NCI-H526 treated with DMSO at 0.1 percent for 48 hours (cell line): ENCODE data around the gene LRIG1.

Source experiments
- DNase-seq: peaks from one replicate; lab custom pipeline; 2025; lab: John Stamatoyannopoulos, UW

The LRIG1 gene

DNA sequence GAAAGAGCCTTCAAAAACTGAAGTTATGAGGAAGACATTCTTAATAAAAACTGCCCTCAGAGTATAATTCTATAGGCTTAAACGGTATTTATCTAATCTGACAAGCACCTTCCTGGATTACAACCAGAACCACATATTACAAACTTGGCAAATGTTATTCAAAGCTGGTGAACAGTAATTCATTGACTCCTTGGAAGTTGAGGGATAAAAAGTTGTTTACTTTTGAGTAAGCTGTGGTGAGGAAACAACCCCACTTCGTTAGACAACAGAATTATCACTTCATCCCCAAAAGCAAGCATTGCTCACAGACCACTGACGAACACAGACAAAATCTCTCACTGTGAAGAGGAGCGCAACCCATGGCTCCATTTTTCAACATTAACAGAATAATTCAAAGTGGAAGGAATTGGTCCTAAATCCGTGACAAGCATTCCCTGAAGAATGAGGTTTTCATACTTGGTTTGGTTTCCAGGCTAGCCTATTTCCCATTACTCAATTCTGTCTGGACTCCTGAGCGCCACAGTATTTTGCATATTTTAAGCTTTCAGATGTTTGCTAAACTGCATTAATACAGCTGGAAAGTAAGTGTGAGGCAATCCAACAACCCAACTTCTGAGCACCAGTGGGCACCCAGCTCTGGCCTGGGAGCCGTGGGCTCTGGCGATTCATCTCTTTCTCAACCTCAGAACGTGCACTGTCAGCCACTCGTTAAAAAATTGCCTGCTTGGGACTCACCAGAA lies 32.7 kb downstream of the LRIG1 start:
- DNase-seq = peak; percentile 18

DNA sequence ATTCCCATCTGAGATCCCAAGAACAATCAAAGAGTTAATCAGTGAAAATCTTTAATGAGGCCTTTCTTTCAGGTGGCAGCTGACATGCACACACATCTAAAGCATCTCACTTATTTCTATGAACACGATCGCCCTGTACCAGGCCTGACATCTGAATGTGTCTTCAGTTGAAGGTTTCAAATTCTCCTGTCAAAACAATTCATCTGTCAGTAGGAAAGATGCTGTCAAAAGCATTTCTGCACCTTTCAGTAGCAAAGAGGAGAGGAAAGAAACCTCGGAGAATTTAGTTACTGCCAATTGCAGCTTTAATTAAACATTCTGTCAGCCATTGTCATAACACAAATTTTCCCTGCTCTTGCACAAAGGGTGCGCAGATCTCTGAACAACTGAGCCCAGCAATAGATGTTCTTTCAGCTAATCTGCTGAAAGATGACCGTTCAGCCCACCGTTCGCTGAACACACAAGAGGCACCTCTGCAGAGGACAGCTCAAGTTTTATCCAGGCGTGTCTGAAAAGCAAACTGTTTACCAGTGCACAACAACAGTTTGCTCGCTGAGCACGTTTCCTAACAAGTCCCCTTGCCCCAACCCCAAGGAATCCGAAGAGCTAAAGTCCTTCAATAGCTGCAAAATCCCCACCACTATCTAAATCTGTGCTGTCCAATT lies 34.1 kb downstream of the LRIG1 start:
- DNase-seq = no peak

DNA sequence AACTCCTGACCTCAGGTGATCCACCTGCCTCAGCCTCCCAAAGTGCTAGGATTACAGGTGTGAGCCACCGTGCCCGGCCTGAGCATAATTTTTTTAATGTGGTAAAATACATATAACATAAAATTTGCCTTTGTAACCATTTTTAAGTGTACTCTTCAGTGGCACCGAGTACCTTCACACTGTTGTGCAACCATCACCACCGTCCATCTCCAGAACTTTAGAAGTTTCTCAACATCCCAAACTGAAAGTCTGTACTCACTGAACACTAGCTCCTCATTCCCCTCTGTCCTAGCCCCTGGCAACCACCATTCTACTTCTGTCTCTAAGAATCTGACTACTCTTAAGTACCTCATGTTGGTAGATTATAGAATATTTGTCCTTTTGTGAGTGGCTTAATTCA lies 35.2 kb downstream of the LRIG1 start:
- no peak for DNase-seq

DNA sequence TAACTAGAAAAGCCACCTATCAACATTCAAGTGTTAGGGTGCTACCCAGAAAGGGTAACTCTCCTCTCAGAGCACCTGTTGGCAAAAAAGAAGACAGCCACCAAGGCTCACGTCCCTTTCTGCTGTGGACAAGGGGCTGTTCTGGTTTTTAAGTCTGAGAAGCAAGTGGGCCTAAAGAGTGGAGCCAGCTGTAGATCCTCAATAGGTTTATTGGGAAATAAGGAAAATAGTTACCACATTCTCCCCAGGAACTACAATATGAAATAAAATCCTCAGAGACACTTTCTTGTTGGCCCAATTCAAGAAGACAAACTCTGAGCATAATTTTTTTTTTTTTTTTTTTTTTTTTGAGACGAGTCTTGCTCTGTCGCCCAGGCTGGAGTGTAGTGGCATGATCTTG lies 35.8 kb downstream of the LRIG1 start:
- no peak for DNase-seq

DNA sequence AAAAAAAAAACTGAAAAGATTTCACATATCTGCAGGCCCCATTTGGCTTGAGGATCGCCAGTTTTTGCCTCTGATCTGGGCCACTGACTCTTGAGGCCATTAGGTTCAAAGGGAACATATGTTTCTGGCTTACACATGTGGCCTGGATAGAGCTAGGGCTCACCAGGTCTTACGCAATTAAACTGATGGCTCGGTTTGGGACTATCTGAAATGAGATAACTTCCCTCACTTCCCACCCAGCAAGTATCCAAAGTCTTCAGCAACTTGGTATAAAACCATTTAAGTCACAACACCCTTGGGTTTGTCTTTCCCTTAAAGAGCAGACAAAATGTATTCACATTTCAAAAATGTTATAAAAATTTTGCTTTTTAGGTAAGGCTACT lies 36.3 kb downstream of the LRIG1 start:
- DNase-seq = no peak

DNA sequence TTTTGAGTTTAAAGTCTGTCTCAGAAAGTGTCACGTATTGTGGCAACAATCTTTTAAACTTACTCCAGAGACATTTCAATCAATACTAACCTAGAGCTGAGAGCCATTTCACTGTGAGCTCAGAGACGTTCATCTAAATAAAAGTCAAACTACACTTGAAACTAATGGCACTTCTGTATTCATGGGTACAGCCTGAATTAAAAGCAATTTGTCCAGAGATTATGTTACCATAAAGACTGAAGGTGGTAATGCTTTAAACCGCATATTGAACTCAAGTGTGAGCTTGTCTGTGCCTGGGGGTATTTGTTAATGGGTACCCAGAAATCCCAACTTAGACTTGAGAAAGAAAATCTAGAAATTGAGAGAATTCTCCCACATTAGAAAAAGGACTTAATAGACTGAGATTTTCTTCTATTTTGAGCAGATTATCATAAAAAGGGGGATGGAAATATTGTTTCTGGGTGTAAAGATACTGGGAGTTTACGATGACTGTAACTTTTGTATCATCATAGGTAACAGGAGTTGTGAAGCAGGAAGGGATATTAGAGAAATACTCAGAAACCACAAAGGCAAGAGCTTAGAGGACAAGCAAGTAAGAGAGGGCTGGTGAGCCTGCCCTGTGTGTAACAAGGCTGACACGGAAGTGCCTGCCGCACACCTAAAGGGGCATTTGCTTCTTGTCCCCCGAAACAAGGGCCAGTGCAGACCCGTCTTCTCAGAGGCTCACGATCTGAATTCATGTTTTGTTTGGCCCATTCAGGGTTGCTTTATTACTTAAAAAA lies 36.9 kb downstream of the LRIG1 start:
- no peak for DNase-seq

DNA sequence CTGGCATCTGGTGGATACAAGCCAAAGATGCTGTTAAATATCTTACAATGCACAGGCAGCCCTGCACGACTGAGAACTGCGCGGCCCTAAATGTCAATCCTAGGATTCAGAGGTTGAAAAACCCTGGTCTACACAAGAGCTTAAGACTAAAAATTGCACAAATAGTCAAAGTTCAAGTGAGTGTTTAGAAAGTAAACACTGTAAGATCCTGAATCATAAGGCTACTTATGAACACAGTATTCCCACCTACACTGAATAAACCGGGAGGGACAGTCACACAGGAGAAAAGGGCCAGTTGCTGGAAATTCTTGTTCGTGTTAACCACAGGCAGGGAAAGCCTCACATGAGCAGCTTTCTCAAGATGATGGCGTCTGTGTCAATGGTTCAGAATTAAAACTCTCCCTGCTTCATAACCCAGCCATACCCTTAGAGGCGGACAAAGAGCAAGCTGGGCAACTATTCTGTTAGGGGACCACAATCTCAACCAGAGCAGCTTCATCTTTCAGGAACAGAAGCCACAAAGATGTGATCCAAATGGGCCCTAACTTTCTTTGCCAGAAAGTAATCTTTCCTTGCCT lies 37.7 kb downstream of the LRIG1 start:
- no peak for DNase-seq

DNA sequence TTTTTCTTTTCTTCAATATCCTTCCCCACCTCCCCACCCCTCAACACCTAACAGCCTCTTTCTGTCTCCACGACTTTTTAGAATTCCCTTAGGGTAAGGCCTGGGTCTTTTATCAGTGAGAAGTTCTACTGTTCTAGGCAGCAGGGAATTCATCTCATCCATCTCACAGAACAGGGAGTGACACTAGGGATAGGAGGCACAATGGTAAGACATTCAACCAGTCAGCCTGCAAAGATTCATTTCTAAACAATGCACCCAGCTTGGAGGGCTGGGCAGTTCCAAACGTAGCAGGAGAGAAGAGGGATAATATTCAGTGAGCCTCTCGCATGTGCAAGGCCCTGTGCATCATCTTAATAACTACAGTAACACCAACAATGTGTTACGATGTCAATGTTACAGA lies 43.6 kb downstream of the LRIG1 start:
- DNase-seq = no peak

DNA sequence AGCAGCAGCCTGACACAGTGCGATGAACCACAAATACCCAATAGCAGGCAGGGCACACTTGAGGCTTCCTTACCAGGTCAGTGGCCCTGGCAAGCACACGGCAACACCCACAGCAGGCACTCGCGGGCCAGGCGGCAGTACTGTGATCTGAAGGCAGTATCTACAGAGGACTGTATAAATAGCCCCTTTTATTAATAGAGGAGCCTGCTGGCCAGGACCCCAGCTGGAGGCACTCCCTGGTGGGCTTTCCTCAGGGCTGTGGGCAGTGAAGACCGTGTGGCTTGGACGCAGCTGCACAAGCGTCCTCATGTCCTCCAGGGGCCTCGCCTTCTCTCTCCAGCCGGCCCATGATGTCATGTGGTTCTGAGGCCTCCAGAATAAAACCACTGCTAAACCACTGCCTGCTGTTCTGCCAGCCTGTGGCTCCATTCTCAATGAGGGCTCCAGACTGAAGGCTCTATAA lies 44.1 kb downstream of the LRIG1 start:
- no peak for DNase-seq

DNA sequence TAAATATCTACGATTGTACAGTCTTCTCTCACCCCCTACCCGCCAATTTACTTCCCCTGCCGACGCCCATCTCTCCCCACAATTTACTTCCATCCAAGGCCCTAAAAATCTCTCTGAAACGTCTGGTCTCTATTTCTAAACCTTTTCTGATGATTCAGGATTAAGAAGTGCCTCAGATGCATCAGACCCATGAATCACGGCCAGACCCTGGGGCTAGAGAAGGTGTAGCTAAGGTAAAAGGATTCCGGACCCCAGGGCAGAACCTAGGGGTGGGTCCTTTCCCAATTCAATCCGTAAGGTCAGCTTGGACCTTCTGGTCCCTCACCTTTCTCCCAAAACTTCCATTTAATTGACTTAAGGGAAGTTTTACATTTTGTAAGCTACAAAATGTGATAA lies 46.4 kb downstream of the LRIG1 start:
- no peak for DNase-seq

DNA sequence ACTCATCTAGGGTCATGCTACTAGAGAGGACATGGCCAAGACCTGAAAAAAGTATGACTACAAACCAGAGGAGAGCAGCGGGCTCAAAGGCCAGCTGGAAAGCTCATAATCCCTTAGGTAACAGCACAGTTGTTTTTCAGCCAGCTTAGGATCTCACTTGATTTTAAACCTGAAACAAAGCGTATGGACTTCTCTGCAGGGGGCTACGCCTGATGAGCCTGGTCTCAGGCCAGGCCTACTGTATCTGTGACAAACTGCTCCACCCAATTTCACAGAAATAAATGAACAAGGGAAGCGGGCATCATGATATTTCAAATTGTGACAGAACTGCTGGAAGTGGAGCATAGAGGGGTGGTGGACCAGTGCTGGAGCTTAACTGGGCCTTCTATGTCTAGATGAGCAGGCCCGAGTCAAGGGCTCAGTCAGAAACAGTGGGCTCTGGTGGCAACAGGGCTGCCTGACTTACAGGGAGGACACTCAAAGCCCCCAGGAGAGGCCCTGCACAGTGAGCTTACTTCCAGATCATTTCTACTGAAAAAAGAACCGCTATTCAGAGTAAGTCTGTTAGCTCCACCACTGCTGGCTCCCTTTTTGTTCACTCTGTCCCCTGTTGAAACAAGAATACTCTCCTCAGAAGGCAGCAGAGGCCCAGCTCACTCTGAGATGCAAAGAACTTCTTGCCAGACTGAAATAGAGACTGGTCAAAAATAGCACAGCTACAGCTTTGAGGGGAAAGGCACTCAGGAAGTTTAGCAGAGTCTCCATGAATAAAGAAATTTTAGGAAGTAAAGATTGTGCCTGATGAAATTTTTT lies 47.0 kb downstream of the LRIG1 start:
- DNase-seq = no peak

DNA sequence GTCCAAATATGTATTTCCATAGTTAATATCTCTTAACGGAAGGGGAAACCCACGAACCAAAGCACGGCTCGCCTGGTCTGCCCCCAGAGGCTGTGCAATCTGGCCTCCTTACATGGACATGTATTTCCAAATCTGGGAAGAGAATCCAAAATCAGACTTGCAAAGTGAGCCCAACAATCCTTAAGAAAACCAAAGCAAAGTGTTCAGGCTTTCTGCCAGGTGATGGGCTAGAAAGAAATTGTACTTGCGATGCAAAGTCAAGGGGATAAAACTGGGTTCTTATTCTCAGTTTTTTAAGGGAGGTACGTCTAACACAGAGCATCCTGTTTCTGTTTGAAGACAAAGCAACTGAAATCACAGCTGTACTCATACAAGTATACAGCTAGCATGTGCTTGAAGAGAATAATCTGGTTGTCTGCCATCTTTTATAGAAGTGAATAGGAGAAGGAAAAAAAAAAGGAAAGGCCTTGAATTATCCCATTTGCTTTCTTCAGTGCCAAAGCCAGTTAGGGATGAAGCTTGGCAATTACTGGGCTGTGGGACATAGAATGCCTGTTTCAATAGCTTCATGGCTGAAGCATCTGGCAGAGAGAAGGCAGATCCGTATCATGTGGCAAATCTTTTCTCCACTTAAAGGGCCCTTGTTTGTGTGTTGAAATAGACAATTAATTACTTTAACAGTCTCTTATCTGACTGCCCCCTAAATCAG lies 48.4 kb downstream of the LRIG1 start:
- no peak for DNase-seq

DNA sequence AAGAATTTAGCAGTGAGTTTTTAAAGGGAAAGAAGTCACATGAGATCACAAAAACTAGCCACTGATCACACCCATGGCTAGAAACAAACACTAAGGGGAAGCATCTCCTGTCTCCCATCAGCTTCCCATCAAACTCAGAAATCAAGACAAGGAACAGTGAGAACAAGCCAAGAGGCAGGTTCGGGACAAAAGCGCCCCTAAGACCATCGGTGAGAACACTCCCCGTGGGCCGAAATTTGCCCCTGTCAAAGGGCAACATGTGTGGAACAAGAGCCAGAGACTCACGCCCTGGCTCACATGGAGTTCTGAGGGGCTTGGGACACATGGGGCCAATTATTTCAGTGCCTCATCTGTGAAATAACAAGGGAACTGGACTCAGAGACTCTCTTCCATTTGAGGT lies 49.1 kb downstream of the LRIG1 start:
- DNase-seq = no peak

DNA sequence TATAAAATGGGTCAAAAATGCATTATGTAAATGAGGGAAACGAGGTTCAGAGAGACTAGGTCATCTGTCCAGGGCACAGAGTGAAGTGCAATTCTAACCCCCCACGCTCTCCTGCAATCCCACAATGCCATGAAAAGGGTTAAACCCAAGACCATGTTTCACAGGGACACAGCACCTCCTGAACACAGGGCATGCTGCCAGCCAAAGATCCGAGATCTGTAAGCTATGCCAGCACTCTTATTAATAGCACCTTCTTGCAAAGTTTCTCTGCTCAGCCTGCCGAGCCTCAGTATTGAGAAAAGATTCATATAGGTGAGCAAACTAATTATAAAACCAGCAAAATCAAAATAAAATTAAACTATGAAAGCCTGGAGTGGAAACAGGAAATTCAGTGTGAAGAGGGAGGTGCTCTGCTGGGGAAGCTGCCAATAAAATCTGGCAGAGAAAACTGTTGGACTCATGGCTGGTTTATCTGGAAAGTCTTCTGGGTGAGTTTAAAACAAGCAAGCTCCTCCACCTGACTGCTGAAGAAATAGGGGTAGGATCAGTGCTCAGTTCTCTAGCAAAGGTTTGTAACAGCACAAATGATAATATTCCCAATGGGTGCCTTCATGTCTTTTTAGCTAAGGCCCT lies 50.3 kb downstream of the LRIG1 start:
- DNase-seq = no peak

DNA sequence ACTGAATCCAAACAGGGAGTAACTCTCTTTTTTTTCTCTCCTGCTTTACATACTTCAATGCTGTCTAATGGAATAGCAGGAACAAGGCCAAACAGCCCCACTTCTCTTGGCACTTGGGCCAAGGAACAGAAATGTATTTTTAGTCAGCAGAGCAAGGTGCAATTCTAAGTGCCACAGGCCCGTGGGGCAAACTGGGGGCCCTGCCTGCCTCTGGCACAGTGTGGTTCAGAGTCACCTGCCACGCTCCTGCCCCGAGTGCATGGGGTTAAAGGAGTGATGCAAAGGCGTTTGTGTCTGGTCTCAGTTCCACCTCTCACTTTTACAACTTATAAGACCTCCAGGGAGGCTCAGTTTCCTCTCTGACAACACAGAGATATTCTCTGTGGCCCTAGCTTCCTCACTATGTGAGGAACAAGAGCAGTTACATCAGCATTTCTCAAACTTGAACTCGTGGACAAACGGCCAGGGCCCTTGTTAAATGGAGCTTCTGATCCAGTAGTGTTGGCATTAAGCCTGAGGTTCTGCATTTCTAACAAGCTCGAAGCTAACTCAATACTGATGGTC lies 51.3 kb downstream of the LRIG1 start:
- DNase-seq = no peak

DNA sequence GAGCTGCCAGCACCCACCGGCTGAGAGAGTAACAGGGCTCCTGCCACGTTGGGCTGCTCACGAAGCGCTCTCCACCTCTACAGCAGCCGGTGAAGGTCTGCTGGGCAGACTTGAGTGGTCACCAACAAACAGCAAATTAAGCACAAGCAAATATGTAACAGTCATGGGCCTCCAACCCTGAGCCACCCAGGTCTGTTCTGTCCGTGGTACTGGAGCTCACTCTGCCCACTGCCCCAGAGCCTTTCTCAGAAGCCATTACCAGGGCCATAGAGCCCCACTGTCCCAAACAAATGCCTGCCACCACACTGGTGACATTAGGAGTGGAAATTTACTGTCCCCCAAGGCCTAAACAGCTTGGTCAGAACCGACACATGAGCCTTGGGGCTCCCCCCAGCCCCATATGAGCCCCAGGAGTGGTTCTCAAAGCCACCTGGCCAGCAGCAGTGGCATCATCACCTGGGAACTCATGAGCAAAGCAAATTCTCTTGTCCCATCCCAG lies 56.6 kb downstream of the LRIG1 start:
- no peak for DNase-seq

DNA sequence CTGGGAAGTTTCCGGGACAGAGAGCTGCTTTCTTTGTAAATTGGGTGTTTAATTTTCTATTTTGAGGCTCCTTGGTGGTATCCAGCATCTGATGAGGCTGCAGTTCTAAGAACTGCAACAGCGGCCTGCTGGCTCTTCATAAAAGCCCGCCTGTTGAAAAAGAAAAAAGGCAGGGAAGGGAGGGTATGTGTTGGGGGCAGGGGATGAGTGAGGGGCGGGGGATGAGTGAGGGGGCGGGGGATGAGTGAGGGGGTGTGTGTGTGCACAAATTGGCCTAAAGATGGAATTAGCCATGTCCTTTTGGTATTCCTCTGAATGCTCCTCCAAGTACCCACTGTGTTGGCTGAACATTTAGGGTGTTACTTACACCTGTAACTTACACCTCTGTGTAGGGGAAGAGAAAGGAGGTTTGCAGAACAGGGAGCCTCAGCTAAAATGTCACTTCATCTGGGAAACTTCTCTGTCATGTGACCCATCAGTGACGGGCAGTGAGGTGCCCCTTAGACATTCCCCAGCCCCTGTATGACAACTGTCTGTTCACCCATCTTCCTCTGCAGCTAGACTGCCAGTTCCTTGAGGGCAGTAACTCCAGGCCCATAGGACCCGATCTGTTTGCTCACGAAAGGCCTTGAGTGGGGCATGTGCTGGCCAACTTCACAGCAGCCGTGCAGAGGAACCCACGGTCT lies 57.6 kb downstream of the LRIG1 start:
- DNase-seq = no peak

DNA sequence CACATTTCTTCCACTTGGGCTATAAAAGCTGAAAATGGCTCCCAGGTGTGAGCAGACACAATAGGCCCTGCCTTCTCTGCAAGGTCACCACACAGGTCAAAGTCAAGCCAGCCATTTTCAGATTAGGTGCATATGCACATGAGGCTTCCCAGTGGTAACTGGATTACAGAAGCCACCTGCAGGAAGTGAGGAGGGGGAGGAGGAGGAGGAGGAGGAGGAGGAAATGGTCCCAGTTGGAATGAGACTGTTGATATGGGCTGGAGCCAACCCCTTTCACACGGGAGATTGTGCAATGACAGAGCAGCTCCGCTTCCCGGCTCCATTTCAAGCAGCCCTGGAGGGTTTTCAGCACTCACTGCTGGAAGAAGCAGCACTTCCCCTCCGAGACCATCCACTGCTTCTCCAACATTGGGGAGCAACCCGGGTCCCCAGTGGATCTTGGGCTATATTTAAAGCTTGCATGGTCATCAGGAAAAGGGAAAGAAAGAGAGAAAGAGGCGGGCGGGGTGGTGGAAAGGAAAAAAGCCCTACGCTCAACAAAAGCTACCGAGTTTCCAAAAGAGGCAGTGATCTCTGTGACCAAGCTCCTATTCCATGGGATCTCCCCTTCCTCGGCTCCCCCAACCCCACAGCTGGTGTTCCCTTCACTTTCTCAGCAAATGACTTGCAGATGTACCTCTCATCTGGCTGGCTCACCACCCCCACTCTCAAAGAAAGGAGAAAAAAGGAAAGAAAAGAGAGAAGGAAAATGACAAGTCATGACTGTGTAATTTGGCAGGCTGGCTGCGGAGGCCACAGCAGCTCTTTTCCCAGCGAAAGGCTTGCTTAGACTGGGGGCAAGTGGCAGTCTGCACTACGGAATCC lies 58.3 kb downstream of the LRIG1 start:
- peak; percentile 10 for DNase-seq

DNA sequence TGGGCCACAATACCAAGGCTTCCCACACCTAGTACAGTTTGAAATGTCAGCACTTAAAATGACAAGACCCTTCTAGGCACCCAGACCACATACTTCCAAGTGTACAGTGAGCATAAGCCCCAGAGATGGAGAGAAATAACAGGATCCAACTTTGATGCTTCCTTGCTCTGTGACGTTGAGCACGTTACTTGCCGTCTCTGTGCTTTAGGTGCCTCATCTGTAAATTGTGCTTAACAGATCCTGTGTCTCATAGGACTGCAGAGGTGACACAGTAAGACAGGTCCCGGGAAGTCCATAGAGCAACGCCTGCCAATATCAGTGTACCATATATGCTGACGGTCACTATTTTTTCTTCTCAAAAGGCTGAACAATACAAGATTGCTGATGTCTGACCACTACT lies 59.1 kb downstream of the LRIG1 start:
- no peak for DNase-seq
